HepG2 (cell line): ENCODE results near the gene C2orf42. TPM values are rescaled to one million over a fixed set of nuclear protein-coding genes. Genes with fewer than 3 reads are reported as not detected.
A peak's percentile ranks its signal among the peaks of the same experiment; 100 is the strongest.

Experiments
- ARNT2 ChIP-seq: sonication (generic); formaldehyde crosslinking; IDR thresholded peaks from 2 replicates; pipeline ENCODE4 v1.8.0; 2022; ENCODE audit warnings: mild to moderate bottlenecking, low read depth, missing genetic modification reagents, moderate library complexity
- CEBPB ChIP-seq: IDR thresholded peaks from 2 replicates; pipeline ENCODE4 v1.6.1; 2011; ENCODE audit warnings: low read depth, low read length, improper control_type of control experiment, borderline replicate concordance
- FOXA1 ChIP-seq, 2 experiments: fragments of 450-650 bp in 1 of 2; sonication (generic) in 1 of 2; formaldehyde crosslinking in 1 of 2; IDR thresholded peaks; 2 replicates each; pipeline versions ENCODE4 v1.4.0 to v1.6.1; 2016 to 2020; ENCODE audit warnings: missing genetic modification reagents in 1 of 2
- KMT2B ChIP-seq: IDR thresholded peaks from 2 replicates; pipeline ENCODE4 v1.6.1; 2016; ENCODE audit warnings: missing genetic modification reagents, missing compliant biosample characterization
- NR1H2 ChIP-seq: sonication (generic); formaldehyde crosslinking; IDR thresholded peaks from 2 replicates; pipeline ENCODE4 v1.8.1; 2022; ENCODE audit warnings: low read depth, missing genetic modification reagents, borderline replicate concordance
- SOX6 ChIP-seq, 2 experiments: fragments of 450-650 bp in 1 of 2; sonication (generic) in 1 of 2; formaldehyde crosslinking in 1 of 2; IDR thresholded peaks; 2 replicates each; pipeline versions ENCODE4 v1.4.0 to v1.6.1; 2017 to 2020; ENCODE audit warnings: antibody characterized with exemption in 1 of 2, mild to moderate bottlenecking in 1 of 2, missing genetic modification reagents in 1 of 2
- TP53 ChIP-seq: sonication (generic); formaldehyde crosslinking; conservative IDR thresholded peaks from 2 replicates; pipeline ENCODE4 v1.4.0; 2020; ENCODE audit warnings: missing genetic modification reagents
- ZBTB20 ChIP-seq: sonication (generic); formaldehyde crosslinking; IDR thresholded peaks from 2 replicates; pipeline ENCODE4 v1.8.1; 2023; ENCODE audit warnings: missing genetic modification reagents, low read depth, mild to moderate bottlenecking, borderline replicate concordance
- ZNF24 ChIP-seq: fragments of 450-650 bp; IDR thresholded peaks from 2 replicates; pipeline ENCODE4 v1.6.1; 2017; ENCODE audit warnings: antibody characterized with exemption, mild to moderate bottlenecking
- ZNF614 ChIP-seq: IDR thresholded peaks from 2 replicates; pipeline ENCODE4 v1.6.1; 2018; ENCODE audit warnings: missing biosample characterization, missing genetic modification reagents, inconsistent platforms, borderline replicate concordance
- polyA plus RNA-seq, 8 experiments: library from polyadenylated mRNA; depleted of rRNA in 3 of 8; stranded (reverse) in 7 of 8; unstranded in 1 of 8; fragments of >200 nt; fragmentation: Illumina TruSeq in 4 of 8; extraction: Trizol in 4 of 8; gene quantifications; 2 replicates each; pipeline versions ENCODE4 v1.2.1 to v1.2.3, GENCODE V29; 2011 to 2016; ENCODE audit warnings: low read depth in 4 of 8, missing spikeins in 1 of 8, mixed read lengths in 1 of 8; ENCODE audit not compliant: insufficient read depth in 1 of 8
- total RNA-seq, 5 experiments: library from RNA; depleted of rRNA; stranded (reverse); fragments of >200 nt; fragmentation: Illumina TruSeq; extraction: Trizol; gene quantifications; 2 replicates each; pipeline ENCODE4 v1.2.3, GENCODE V29; 2016; ENCODE audit warnings: low read depth in 1 of 5
- TF ChIP-seq, protein P1 (sequence below): sonication (generic); formaldehyde crosslinking; IDR thresholded peaks from 2 replicates; pipeline ENCODE4 v1.4.0; 2020; ENCODE audit warnings: mild to moderate bottlenecking, missing genetic modification reagents
- TF ChIP-seq, protein P2 (sequence below): sonication (generic); formaldehyde crosslinking; IDR thresholded peaks from 2 replicates; pipeline ENCODE4 v1.5.0; 2020; ENCODE audit warnings: mild to moderate bottlenecking, missing genetic modification reagents, borderline replicate concordance
- TF ChIP-seq, protein P3 (sequence below): sonication (generic); formaldehyde crosslinking; IDR thresholded peaks from 2 replicates; pipeline ENCODE4 v1.9.0; 2021; ENCODE audit warnings: missing genetic modification reagents, mild to moderate bottlenecking, borderline replicate concordance
- TF ChIP-seq, protein P4 (sequence below): sonication (generic); formaldehyde crosslinking; IDR thresholded peaks from 2 replicates; pipeline ENCODE4 v1.5.1; 2020; ENCODE audit warnings: mild to moderate bottlenecking, missing genetic modification reagents, borderline replicate concordance

Gene C2orf42
- total and polyA plus RNA-seq, 2 of the 13 experiments (the other 11 are each of a cell fraction or from before 2014, with no cell fraction given), result 9.3 to 9.9 TPM

DNA sequence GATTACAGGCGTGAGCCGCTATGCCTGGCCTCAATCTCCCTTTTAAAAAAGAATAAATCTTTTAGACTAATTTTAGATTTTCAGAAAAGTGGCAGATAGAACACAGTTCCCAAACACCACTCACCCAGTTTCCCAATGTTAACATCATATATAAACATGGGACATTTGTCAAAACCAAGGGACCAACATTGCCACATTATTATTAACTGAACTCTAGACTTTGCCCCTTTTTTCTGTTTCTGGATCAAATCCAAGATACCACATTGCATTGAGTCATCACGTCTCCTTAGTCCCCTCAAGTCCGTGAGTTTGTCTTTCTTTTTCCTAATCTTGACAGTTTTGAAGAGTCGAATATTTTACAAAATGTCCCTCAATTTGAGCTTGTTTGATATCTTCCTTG, 2.4 kb downstream of the C2orf42 start (continued):
- TF ChIP-seq SOX6 (IDR thresholded peaks at IDR 0.05) (no peak), SOX6 (CRISPR knock-in tag; IDR thresholded peaks at IDR 0.05) (peak; percentile 82), CEBPB (peak; percentile 96), KMT2B (CRISPR knock-in tag) (peak; percentile 28; the same call in 1 of the 2 replicates), TP53 (no peak), ZNF24 (peak; percentile 31; the same call in 1 of the 2 replicates), FOXA1 (IDR thresholded peaks at IDR 0.05) (0 out of 2 replicates have a peak, but pooled peaks have one; percentile 32), FOXA1 (CRISPR knock-in tag; IDR thresholded peaks at IDR 0.05) (peak; percentile 65), NR1H2 (CRISPR knock-in tag) (no peak), ZBTB20 (CRISPR knock-in tag) (no peak), ARNT2 (CRISPR knock-in tag) (no peak), ZNF614 (CRISPR knock-in tag) (peak; percentile 89)
- TF ChIP-seq, protein P1, sequence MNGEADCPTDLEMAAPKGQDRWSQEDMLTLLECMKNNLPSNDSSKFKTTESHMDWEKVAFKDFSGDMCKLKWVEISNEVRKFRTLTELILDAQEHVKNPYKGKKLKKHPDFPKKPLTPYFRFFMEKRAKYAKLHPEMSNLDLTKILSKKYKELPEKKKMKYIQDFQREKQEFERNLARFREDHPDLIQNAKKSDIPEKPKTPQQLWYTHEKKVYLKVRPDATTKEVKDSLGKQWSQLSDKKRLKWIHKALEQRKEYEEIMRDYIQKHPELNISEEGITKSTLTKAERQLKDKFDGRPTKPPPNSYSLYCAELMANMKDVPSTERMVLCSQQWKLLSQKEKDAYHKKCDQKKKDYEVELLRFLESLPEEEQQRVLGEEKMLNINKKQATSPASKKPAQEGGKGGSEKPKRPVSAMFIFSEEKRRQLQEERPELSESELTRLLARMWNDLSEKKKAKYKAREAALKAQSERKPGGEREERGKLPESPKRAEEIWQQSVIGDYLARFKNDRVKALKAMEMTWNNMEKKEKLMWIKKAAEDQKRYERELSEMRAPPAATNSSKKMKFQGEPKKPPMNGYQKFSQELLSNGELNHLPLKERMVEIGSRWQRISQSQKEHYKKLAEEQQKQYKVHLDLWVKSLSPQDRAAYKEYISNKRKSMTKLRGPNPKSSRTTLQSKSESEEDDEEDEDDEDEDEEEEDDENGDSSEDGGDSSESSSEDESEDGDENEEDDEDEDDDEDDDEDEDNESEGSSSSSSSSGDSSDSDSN (CRISPR knock-in tag), result no peak
- TF ChIP-seq, protein P2, sequence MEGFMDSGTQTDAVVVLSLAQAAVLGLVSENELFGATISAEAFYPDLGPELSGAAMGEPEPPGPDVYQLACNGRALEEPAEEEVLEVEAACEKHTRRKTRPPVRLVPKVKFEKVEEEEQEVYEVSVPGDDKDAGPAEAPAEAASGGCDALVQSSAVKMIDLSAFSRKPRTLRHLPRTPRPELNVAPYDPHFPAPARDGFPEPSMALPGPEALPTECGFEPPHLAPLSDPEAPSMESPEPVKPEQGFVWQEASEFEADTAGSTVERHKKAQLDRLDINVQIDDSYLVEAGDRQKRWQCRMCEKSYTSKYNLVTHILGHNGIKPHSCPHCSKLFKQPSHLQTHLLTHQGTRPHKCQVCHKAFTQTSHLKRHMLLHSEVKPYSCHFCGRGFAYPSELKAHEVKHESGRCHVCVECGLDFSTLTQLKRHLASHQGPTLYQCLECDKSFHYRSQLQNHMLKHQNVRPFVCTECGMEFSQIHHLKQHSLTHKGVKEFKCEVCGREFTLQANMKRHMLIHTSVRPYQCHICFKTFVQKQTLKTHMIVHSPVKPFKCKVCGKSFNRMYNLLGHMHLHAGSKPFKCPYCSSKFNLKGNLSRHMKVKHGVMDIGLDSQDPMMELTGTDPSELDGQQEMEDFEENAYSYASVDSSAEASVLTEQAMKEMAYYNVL (CRISPR knock-in tag), result no peak
- TF ChIP-seq, protein P3, sequence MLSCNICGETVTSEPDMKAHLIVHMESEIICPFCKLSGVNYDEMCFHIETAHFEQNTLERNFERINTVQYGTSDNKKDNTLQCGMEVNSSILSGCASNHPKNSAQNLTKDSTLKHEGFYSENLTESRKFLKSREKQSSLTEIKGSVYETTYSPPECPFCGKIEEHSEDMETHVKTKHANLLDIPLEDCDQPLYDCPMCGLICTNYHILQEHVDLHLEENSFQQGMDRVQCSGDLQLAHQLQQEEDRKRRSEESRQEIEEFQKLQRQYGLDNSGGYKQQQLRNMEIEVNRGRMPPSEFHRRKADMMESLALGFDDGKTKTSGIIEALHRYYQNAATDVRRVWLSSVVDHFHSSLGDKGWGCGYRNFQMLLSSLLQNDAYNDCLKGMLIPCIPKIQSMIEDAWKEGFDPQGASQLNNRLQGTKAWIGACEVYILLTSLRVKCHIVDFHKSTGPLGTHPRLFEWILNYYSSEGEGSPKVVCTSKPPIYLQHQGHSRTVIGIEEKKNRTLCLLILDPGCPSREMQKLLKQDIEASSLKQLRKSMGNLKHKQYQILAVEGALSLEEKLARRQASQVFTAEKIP (CRISPR knock-in tag), result no peak
- TF ChIP-seq, protein P4, sequence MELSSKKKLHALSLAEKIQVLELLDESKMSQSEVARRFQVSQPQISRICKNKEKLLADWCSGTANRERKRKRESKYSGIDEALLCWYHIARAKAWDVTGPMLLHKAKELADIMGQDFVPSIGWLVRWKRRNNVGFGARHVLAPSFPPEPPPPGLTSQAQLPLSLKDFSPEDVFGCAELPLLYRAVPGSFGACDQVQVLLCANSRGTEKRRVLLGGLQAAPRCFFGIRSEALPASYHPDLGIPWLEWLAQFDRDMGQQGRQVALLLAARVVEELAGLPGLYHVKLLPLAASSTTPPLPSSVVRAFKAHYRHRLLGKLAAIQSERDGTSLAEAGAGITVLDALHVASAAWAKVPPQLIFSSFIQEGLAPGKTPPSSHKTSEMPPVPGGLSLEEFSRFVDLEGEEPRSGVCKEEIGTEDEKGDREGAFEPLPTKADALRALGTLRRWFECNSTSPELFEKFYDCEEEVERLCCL (CRISPR knock-in tag), result no peak
- TF ChIP-seq, all 625 proteins: peak for 125
